B cell (primary cell): Measurements from ENCODE around the gene TBC1D22A.

Experiments used
- EZH2 ChIP-seq: IDR thresholded peaks from 2 replicates; pipeline ENCODE4 v1.6.1; 2012; ENCODE audit warnings: borderline replicate concordance, low read depth, mild to moderate bottlenecking, moderate library complexity, low read length; ENCODE audit not compliant: insufficient read depth, poor library complexity, severe bottlenecking
- TF ChIP-seq, protein P1 (sequence below): fragments of 200-600 bp; IDR thresholded peaks from one replicate; pipeline ENCODE4 v1.8.0; 2022; ENCODE audit warnings: antibody characterized with exemption, mild to moderate bottlenecking

DNA sequence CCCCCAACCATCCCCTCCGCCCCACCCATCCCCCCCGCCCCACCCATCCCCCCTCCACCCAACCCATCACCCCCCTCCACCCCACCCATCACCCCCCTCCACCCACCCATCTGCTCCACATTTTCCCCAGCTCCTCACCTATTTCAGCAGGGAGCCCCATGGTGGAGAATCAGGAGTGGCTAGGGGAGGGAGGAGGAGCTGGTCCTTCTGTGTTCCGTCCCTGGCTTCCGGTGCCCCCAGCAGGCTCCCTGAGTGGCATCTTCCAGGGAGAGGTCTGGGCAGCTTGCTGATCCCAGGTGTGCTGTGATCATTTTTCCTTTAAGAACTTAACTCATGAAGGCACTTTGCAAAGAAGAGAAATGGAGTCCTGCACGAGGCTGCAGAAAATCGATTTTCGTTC is 365.8 kb downstream of the TBC1D22A start:
- TF ChIP-seq, protein P1, sequence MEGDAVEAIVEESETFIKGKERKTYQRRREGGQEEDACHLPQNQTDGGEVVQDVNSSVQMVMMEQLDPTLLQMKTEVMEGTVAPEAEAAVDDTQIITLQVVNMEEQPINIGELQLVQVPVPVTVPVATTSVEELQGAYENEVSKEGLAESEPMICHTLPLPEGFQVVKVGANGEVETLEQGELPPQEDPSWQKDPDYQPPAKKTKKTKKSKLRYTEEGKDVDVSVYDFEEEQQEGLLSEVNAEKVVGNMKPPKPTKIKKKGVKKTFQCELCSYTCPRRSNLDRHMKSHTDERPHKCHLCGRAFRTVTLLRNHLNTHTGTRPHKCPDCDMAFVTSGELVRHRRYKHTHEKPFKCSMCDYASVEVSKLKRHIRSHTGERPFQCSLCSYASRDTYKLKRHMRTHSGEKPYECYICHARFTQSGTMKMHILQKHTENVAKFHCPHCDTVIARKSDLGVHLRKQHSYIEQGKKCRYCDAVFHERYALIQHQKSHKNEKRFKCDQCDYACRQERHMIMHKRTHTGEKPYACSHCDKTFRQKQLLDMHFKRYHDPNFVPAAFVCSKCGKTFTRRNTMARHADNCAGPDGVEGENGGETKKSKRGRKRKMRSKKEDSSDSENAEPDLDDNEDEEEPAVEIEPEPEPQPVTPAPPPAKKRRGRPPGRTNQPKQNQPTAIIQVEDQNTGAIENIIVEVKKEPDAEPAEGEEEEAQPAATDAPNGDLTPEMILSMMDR, result no peak
- no peak for TF ChIP-seq EZH2
